Sigmoid colon (tissue), 3 donors: ENCODE data around the gene HERC4.

ENCODE experiments used
- CTCF ChIP-seq, 4 experiments: fragments of 450-650 bp in 3 of 4; fragments of 200-600 bp in 1 of 4; IDR thresholded peaks; one replicate each; pipeline ENCODE4 v1.5.1; 2016 to 2019; ENCODE audit warnings: antibody characterized with exemption in 4 of 4, mild to moderate bottlenecking in 3 of 4, moderate library complexity in 2 of 4
- POLR2A ChIP-seq, 2 donors: fragments of 450-650 bp; IDR thresholded peaks; one replicate each; pipeline ENCODE4 v1.6.1; 2016; ENCODE audit warnings: antibody characterized with exemption in 2 of 2, mild to moderate bottlenecking in 2 of 2, moderate library complexity in 2 of 2

GRCh38 chr10:68053553-68053952 is 21.5 kb downstream of the HERC4 start:
- no peak for TF ChIP-seq CTCF (IDR thresholded peaks at IDR 0.05)
- no peak for TF ChIP-seq POLR2A (IDR thresholded peaks at IDR 0.05)
